Ishikawa (cell line): ENCODE measurements around the gene SOX5.

Experiments
- CEBPB ChIP-seq: IDR thresholded peaks from 2 replicates; pipeline ENCODE4 v1.6.1; 2012
- MAX ChIP-seq: IDR thresholded peaks from 2 replicates; pipeline ENCODE4 v1.6.1; 2012
- RAD21 ChIP-seq: IDR thresholded peaks from 2 replicates; pipeline ENCODE4 v1.6.1; 2012; ENCODE audit warnings: low read depth
- REST ChIP-seq: IDR thresholded peaks from 2 replicates; pipeline ENCODE4 v1.6.1; 2012; ENCODE audit warnings: low read depth, mild to moderate bottlenecking
- TCF12 ChIP-seq: IDR thresholded peaks from 2 replicates; pipeline ENCODE4 v1.6.1; 2012; ENCODE audit warnings: low read depth

GRCh38 chr12:23862701-23863100, 86.8 kb downstream of the SOX5 start:
- no peak for TF ChIP-seq MAX
- TF ChIP-seq RAD21: no peak
- no peak for TF ChIP-seq REST
- TF ChIP-seq CEBPB: no peak
- no peak for TF ChIP-seq TCF12
